Transverse colon (tissue), 4 donors: ENCODE results near the gene ITGB5. TPM values are rescaled to one million over a fixed set of nuclear protein-coding genes. Genes with fewer than 3 reads are reported as not detected.
A peak's percentile ranks its signal among the peaks of the same experiment; 100 is the strongest.

Source experiments
- DNase-seq: peaks from one replicate; pipeline ENCODE4 v3.0.0-alpha.2; 2019
- H3K27ac ChIP-seq, 4 donors: fragments of 200-600 bp; sonication (generic); 2 replicates each; pipeline ENCODE4 v1.5.1; 2016 to 2018; ENCODE audit warnings: inconsistent platforms in 4 of 4
- H3K27me3 ChIP-seq: fragments of 200-600 bp; sonication (generic); 2 replicates; pipeline ENCODE4 v1.5.1; 2017; ENCODE audit warnings: inconsistent platforms
- H3K36me3 ChIP-seq, 4 donors: fragments of 200-600 bp; sonication (generic); 2 replicates each; pipeline ENCODE4 v1.5.1; 2017 to 2019; ENCODE audit warnings: inconsistent platforms in 4 of 4
- H3K4me1 ChIP-seq, 4 donors: fragments of 200-600 bp; sonication (generic); 2 replicates each; pipeline ENCODE4 v1.5.1; 2017 to 2020; ENCODE audit warnings: inconsistent platforms in 4 of 4
- H3K4me3 ChIP-seq, 4 donors: fragments of 200-600 bp; sonication (generic); 1 replicate in 1 of 4; 2 replicates in 3 of 4; pipeline versions ENCODE4 v1.5.1 to v1.6.1; 2017 to 2019; ENCODE audit warnings: inconsistent platforms in 4 of 4
- H3K9me3 ChIP-seq, 2 donors: fragments of 200-600 bp; sonication (generic); 2 replicates each; pipeline ENCODE4 v1.5.1; 2017 to 2019; ENCODE audit warnings: inconsistent platforms in 2 of 2
- EP300 ChIP-seq: sonication (generic); formaldehyde crosslinking; IDR thresholded peaks from one replicate; pipeline ENCODE4 v1.6.1; 2017; ENCODE audit warnings: antibody characterized with exemption, low read depth
- POLR2A ChIP-seq: fragments of 450-650 bp; IDR thresholded peaks from one replicate; pipeline ENCODE4 v1.6.1; 2016; ENCODE audit warnings: antibody characterized with exemption, mild to moderate bottlenecking, moderate library complexity
- POLR2AphosphoS5 ChIP-seq, 3 donors: sonication (generic); formaldehyde crosslinking; IDR thresholded peaks; one replicate each; pipeline ENCODE4 v1.6.1; 2016; ENCODE audit warnings: antibody characterized with exemption in 3 of 3
- WGBS, 2 donors: methylation state at CpG; one replicate each; pipeline ENCODE4 v1.1.5; 2018; ENCODE audit warnings: low coverage in 1 of 2; 5-methylcytosine and 5-hydroxymethylcytosine counted together
- in situ Hi-C, 4 donors: fragments of 200-750 bp; cut with MboI; loops; one replicate each; pipeline versions ENCODE4 v1.15.0 to v1.15.1; 2017; ENCODE audit warnings: low sequenced_read_pairs in 3 of 4, low pct_ligation_motif_present in 1 of 4, low pct_unique_long_range_greater_than_20kb in 1 of 4
- intact Hi-C: fragments of 100-400 bp; cut with DNase I; formaldehyde crosslinking; loops from one replicate; pipeline ENCODE4 v1.15.1; 2023; ENCODE audit warnings: low total_unique reads
- total RNA-seq, 4 donors: library from RNA; depleted of rRNA; stranded (reverse); fragments of >200 nt; gene quantifications; one replicate each; pipeline ENCODE4 v1.1.0, GENCODE V29; 2016
- TF ChIP-seq, protein P1 (sequence below), 5 experiments: fragments of 200-600 bp in 3 of 5; fragments of 450-650 bp in 2 of 5; sonication (generic) in 3 of 5; IDR thresholded peaks; 1 replicate in 2 of 5; 2 replicates in 3 of 5; pipeline ENCODE4 v1.5.1; 2016 to 2017; ENCODE audit warnings: antibody characterized with exemption in 5 of 5, inconsistent platforms in 3 of 5, mild to moderate bottlenecking in 2 of 5, moderate library complexity in 1 of 5

Gene ITGB5
- total RNA-seq, 4 donors from 2014 or later, result 62.8 to 572 (median 105) TPM

DNA sequence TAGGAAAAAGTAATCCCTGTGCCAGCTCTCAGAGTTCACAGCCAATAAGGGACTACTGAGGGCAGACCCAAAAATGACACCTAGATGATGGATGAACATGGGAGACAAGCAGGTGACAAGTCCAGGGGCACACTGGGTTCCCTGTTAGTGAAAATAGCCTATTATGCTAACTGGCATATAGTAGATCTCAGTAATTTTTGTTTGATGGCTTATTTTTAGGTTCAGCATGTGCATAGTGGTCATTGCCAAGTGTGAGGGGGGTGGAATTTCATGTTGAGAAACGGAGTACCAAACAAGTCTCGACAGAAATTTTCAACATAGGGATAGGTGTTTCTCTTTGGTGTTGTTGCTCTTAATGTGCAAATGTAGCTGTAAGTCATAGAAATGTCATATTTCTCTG is 6.4 kb upstream of the ITGB5 start:
- Histone ChIP-seq H3K4me3 (no peak overlapping the region), H3K27ac (peak overlapping the region in 1 of 4 donors; percentile 5), H3K4me1 (no peaks in the 10 kb centered on the region), H3K9me3 (no peaks in the 10 kb centered on the region), H3K36me3 (no peaks in the 10 kb centered on the region), H3K27me3 (no peaks in the 10 kb centered on the region)
- TF ChIP-seq POLR2AphosphoS5 (IDR thresholded peaks at IDR 0.05) (peak in 1 of 3 donors; percentile 20), EP300 (no peak), POLR2A (no peak)
- TF ChIP-seq, protein P1, sequence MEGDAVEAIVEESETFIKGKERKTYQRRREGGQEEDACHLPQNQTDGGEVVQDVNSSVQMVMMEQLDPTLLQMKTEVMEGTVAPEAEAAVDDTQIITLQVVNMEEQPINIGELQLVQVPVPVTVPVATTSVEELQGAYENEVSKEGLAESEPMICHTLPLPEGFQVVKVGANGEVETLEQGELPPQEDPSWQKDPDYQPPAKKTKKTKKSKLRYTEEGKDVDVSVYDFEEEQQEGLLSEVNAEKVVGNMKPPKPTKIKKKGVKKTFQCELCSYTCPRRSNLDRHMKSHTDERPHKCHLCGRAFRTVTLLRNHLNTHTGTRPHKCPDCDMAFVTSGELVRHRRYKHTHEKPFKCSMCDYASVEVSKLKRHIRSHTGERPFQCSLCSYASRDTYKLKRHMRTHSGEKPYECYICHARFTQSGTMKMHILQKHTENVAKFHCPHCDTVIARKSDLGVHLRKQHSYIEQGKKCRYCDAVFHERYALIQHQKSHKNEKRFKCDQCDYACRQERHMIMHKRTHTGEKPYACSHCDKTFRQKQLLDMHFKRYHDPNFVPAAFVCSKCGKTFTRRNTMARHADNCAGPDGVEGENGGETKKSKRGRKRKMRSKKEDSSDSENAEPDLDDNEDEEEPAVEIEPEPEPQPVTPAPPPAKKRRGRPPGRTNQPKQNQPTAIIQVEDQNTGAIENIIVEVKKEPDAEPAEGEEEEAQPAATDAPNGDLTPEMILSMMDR (IDR thresholded peaks at IDR 0.05), result no peak
- 73 to 86% methylated on average over 2 of the region's 2 CpGs for WGBS, 2 donors
- DNase-seq, result no peak
- in situ Hi-C loops, result no loop called here
- intact Hi-C loops, result no loop called here

DNA sequence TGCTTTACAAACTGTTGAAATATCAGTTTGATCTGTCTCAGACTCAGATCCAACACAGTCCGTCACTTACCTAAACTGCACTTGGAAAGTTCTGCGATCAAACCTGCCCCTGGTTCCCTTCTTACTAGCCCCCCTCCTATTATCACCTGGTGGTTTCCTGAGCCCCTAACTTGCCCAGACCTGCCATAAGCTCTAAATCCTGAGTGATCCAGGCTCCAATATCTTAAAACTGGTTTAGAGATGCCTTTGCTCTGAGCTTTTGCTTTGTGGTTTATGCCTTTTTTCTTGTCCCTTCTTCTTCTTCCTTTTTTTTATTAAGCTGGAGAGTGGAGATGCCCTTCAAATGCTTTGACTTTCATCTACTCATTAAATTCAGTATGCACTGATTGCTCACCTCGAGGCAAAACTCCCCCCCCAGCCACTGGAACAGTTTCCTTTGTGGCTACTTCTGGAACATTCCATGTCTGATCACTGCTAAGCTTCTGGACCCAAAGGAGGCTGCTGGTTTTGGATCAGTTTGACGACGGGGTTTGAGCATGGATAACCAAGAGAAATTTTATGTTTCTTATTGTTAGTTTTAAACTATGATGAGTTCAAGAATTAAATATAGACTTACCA is 3.5 kb upstream of the ITGB5 start:
- H3K27me3 ChIP-seq, result no peaks in the 10 kb centered on the region
- intact Hi-C loops, result no loop called here
- H3K9me3 ChIP-seq, result no peaks in the 10 kb centered on the region
- H3K4me3 ChIP-seq, result no peak overlapping the region
- no peak for DNase-seq
- no peaks in the 10 kb centered on the region for H3K36me3 ChIP-seq
- TF ChIP-seq EP300 (no peak), POLR2A (no peak), POLR2AphosphoS5 (IDR thresholded peaks at IDR 0.05) (no peak)
- TF ChIP-seq, protein P1 (IDR thresholded peaks at IDR 0.05), result no peak
- in situ Hi-C loops, result no loop called here
- H3K27ac ChIP-seq, result no peak overlapping the region
- peaks cover 2 to 14% (median 9%) of the 10 kb centered on the region in 4 donors for H3K4me1 ChIP-seq
- WGBS, 2 donors, result 78 to 81% methylated on average over 3 to 5 of the region's 5 CpGs

DNA sequence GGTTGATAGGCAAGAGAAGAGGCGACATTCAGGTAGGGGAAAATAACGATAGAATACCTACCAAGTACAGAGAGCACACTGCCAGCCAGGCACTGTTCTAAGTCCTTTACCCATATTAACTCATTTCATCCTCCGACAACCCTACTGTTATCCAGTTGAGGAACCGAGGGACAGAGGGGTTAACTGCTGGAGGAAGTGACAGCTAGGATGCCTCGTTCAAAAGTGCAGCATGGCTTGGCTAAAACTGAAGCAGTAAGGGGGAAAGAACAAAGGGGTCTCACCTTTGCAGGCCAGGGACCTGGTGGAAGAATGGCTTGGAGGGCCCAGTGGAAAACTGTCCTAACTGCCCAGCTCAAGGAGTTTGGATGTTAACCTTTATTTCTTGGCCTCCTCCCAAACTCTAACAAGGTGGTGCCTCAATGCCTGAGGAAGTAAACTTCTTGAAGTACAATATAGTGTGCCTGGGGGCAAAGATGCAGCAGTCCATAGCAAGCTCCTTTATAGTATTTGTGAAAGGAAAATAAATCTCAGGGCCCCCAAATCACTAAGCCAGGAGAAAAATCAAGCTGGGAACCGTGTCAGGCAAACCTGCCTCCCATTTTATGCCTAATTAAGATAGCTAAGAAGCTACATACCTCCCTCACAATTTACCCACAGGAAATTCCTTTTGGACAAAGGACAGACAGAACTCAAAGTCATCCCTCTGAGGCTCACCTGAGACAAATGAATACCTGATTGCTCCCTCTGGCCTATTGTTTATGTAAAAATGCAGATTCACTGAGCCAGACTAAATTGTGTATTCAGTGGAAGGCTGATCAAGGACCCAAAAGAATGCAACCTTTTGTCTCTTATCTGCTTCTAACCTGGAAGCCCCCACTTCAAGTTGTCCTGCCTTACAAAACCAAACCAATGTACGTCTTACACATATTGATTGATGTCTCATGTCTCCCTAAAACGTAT is 1.6 kb upstream of the ITGB5 start:
- Histone ChIP-seq H3K4me1 (peaks cover 4 to 28% (median 12%) of the 10 kb centered on the region in 4 donors), H3K27me3 (no peaks in the 10 kb centered on the region), H3K9me3 (no peaks in the 10 kb centered on the region), H3K4me3 (no peak overlapping the region), H3K27ac (no peak overlapping the region), H3K36me3 (no peaks in the 10 kb centered on the region)
- no peak for DNase-seq
- 66 to 90% methylated on average over 2 to 8 of the region's 8 CpGs for WGBS, 2 donors
- TF ChIP-seq EP300, result no peak
- TF ChIP-seq POLR2A, result no peak
- no peak for TF ChIP-seq POLR2AphosphoS5 (IDR thresholded peaks at IDR 0.05)
- TF ChIP-seq, protein P1 (IDR thresholded peaks at IDR 0.05), result no peak
- intact Hi-C loops (loop anchor here (5.0 kb wide), 1 partner anchor 116 kb away; no protein-coding TSS in a partner anchor), in situ Hi-C loops (no loop called here)

DNA sequence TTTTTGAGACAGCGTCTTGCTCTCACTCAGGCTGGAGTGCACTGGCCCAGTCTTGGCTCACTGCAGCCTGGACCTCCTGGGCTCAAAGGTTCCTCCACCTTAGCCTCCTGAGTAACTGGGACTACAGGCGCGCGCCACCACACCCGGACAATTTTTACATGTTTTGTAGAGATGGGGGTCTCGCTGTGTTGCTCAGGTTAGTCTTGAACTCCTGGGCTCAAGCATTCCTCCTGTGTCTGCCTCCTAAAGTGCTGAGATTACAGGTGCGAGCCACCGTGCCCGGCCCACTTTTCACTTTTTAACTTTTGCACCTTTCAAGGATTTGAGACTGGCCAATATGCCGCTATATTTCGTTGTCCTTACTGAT is 750 bp upstream of the ITGB5 start:
- no peaks in the 10 kb centered on the region for H3K9me3 ChIP-seq
- peaks cover 4 to 28% (median 12%) of the 10 kb centered on the region in 4 donors for H3K4me1 ChIP-seq
- DNase-seq, result no peak
- peak overlapping the region; percentile 92 to 96 (median 94) for H3K27ac ChIP-seq
- peak overlapping the region in 3 of 4 donors; percentile 72 to 92 (median 90) for H3K4me3 ChIP-seq
- intact Hi-C loops (loop anchor here (5.0 kb wide), 1 partner anchor 116 kb away; no protein-coding TSS in a partner anchor), in situ Hi-C loops (no loop called here)
- no peaks in the 10 kb centered on the region for H3K27me3 ChIP-seq
- WGBS, 2 donors, result 88 to 100% methylated on average over 5 to 11 of the region's 11 CpGs
- H3K36me3 ChIP-seq, result no peaks in the 10 kb centered on the region
- TF ChIP-seq, protein P1 (IDR thresholded peaks at IDR 0.05), result no peak
- TF ChIP-seq POLR2AphosphoS5 (IDR thresholded peaks at IDR 0.05), result no peak
- no peak for TF ChIP-seq POLR2A
- no peak for TF ChIP-seq EP300
